ENCODE results near the gene FKRP.

The FKRP gene

GRCh38 chr19:46806656-46807055 lies 60.8 kb downstream of the FKRP start:
- no peak for DNase-seq
- H3K4me3 ChIP-seq (ENCODE audit: low read length), result no peak overlapping the region
- no peaks in the 10 kb centered on the region for H3K4me1 ChIP-seq (ENCODE audit: low read length)
- no peaks in the 10 kb centered on the region for H3K9me2 ChIP-seq (replicated peaks; ENCODE audit: insufficient read depth, low read length)
- no peak overlapping the region for H3K27ac ChIP-seq (ENCODE audit: low read length)
- no peaks in the 10 kb centered on the region for H3K9me3 ChIP-seq (replicated peaks; ENCODE audit: insufficient read depth, low read length)
- H3F3A ChIP-seq (ENCODE audit: insufficient read depth, low read length), result no peaks in the 10 kb centered on the region
- H3K36me3 ChIP-seq (replicated peaks; ENCODE audit: insufficient read depth, low read length), result no peaks in the 10 kb centered on the region
- no peaks in the 10 kb centered on the region for H4K20me1 ChIP-seq (ENCODE audit: insufficient read depth, low read length)
- no peaks in the 10 kb centered on the region for H3K27me3 ChIP-seq (replicated peaks; ENCODE audit: insufficient read depth, low read length)
- no peak overlapping the region for H3K9ac ChIP-seq (ENCODE audit: low read length)
- H2AFZ ChIP-seq (ENCODE audit: low read length), result no peak overlapping the region
- no peaks in the 10 kb centered on the region for H3K79me2 ChIP-seq (ENCODE audit: low read length)
- TF ChIP-seq CTCF (IDR thresholded peaks at IDR 0.05; ENCODE audit: low read length) (no peak), EZH2phosphoT487 (IDR thresholded peaks at IDR 0.05; ENCODE audit: low read length) (no peak), EZH2 (optimal IDR thresholded peaks at IDR 0.05; ENCODE audit: low read depth, low read length) (no peak)
- H3K4me2 ChIP-seq (ENCODE audit: low read depth, low read length), result no peak overlapping the region

Data from MM.1S (cell line).